ENCODE measurements around the gene RYR2.

- TF ChIP-seq CTCF (IDR thresholded peaks at IDR 0.05), result no peak
- TF ChIP-seq POLR2A (IDR thresholded peaks at IDR 0.05), result no peak
These were observed 8.2 kb upstream of the RYR2 start for GRCh38 chr1:237033804-237034203.
